DMS79 (cell line): Measurements from ENCODE around the gene FBXO40.
"Not testable (repeated sequence)": the region's sequence is repeated elsewhere in the genome, so short reads cannot be mapped to it uniquely, and the experiment has no call there.

Source experiments
- DNase-seq: peaks from one replicate; lab custom pipeline; 2025; lab: John Stamatoyannopoulos, UW

FBXO40 gene, protein sequence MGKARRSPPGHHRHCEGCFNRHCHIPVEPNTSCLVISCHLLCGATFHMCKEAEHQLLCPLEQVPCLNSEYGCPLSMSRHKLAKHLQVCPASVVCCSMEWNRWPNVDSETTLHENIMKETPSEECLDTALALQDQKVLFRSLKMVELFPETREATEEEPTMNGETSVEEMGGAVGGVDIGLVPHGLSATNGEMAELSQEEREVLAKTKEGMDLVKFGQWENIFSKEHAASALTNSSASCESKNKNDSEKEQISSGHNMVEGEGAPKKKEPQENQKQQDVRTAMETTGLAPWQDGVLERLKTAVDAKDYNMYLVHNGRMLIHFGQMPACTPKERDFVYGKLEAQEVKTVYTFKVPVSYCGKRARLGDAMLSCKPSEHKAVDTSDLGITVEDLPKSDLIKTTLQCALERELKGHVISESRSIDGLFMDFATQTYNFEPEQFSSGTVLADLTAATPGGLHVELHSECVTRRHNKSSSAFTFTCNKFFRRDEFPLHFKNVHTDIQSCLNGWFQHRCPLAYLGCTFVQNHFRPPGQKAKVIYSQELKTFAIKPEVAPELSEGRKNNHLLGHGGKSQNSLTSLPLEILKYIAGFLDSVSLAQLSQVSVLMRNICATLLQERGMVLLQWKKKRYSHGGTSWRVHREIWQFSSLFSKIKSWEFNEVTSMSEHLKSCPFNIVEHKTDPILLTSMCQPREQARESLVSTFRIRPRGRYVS

DNA sequence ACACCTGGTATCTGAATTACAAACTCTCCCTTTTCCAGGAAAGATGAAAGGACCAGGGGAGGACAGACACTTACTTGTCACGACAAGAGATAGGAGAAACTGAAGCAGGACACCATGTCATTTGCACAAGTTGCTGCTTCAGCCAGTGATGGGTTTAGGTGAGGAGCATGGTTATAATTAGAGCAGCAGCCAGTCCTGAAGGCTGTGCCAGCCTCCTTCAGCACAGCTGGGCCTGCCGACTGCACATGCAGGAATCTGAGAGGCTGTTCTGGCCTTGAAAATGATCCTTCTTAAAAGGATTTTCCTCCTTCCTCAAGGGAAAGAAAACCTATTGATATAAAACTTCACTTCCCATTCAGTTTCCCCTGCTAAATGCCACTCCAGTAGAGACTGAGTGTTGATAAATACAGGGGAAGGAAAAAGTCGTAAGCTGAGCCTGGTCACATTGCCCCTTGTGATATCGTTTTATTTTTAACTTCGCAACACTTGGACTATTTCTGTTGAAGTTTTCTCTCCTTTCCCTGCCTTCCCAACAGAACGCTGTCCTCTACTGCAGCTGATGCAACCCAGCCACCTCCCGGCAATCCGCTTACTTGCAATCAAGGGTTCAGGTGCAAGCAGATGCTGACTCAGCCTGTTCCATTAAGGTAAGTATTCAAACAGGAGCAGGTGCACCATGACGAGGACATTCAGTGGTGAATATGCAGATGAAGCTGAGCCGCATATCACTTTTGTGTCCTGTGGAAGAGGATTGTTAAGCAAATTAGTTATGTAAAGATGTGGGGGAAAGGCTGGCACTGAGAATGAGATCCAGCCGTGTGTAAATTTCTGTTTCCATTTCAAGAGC, at the start of gene FBXO40:
Gene FBXO40 (plus strand): TSS at position 524 of the 847 bp plus-strand sequence. CDS start 27,197 bp downstream, outside the sequence.
- peak; percentile 87 for DNase-seq

DNA sequence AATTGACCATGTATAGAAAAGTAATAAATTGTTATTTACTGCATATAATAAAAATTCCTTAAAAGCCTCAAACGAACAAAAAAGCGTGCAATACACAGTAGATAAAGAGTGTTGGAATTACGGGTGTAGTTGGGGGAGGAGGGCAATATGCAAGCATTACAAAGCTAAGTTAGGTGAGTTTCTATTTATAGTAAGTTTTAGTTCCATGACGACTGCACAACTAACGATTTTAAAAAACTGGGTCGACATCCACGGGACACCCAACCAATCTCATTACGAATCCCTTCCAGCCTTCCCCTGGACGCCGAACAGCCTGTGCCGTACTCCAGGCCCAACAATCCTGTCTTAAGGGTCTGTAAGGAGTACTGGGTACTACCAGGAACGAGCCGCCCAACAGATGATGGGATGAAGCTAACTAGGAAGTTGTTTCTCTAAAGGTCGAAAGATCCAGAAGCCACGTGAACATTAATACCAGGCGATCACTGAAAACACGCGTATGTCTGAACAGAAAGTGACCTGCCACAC, 48.1 kb upstream of the FBXO40 start:
- DNase-seq: no peak

DNA sequence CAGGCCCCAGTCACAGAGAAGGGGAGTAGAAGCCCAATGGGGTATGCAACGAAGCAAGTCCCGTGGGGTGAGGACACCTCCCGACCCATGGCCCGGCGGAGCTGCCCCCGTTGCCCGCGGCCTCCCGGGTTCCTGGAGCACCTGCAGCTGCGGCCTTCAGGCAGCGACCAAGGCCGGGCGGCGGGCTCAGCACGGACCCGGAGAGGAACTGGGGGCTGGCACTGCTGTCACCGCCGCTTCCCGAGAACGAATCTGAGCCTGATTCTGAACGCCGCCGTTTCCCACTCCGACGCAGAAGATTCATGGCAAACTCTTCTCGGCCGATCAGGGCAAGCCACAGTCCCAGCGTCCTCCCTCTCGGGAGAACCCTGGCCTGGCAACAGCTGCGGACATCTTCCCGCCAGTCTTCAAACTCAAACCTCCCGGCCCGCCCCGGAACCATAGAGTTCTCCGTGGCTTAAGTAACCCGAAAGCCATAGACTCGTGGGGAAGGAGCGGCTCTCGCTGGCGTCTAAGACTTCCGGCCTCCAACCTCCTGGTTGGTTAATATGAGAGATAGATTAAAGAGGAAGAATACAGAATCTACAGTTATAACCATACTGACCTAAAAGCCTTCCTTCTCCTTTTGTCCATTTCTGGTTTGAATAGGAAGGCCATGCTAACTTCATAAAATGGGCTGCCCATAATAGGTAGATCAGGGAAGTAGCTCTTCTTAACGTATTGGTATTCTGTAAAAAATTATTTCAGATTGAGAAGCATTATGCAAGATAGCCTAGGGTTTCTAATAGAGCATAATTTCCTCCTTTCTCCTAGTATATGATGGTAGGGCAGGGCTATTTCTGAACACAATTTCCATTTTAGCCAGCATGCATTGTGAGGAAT, 47.4 kb upstream of the FBXO40 start, which contains the start of gene POLQ:
Gene POLQ (minus strand): TSS at position 415 of the 882 bp plus-strand sequence. CDS start 111 bp downstream, at position 304.
- DNase-seq: peak; percentile 91

DNA sequence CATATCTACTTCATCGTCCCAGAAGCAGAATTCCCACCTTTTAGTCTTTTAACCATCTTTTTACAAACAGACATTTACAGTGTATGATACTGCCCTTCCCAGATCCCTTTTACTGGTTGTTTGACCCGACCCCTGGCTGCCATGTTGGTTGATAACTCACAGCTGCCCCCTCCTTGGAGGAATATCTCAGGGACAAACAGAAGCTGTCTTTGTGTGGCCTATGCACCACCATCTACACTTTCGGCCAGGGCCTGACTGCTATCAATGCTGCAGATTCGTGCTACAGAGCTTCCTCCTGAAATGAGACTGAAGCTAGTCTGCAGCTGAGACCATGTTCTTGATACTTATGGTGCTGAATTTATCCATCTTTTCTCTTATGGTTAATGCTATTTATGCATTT, 40.8 kb upstream of the FBXO40 start:
- no peak for DNase-seq

DNA sequence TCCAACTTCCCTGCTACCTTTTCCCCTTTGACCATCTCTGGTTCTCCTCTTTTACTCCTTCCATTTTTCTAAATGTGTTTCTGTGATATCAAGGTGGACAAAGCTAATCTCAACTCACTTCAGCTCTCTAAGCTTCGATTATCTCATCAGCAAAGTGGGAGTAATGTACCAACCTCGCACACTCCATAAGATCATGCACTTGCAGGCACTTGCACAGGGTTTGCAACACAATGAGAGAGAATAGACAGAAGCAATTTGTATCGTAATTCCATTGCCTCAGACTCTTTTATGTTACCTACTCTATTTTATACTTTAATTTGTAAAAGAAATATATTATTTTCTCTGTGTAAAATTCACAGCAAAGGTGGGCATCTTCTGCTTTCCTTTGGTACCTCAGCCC, 40.4 kb upstream of the FBXO40 start:
- no peak for DNase-seq

DNA sequence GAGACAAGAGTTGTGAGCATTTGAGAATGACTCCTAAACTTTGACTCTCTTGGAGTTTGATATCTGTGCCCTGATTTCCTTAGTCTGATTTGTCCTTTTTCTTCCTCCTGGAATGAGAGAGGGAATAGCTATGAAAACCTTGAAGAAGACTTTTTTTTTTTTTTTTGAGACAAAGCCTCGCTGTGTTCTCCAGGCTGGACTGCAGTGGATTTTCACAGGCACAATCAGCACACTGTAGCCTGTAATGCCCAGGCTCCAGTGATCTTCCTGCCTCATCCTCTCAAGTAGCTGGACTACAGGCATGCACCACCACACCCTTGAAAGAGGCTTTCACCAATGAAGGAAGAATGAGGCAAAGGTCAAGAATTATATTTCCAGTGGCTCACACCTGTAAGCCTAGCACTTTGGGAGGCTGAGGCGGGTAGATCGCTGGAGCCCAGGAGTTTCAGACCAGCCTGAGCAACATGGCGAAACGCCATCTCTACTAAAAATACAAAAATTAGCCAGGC, 35.7 kb upstream of the FBXO40 start:
- no peak for DNase-seq

DNA sequence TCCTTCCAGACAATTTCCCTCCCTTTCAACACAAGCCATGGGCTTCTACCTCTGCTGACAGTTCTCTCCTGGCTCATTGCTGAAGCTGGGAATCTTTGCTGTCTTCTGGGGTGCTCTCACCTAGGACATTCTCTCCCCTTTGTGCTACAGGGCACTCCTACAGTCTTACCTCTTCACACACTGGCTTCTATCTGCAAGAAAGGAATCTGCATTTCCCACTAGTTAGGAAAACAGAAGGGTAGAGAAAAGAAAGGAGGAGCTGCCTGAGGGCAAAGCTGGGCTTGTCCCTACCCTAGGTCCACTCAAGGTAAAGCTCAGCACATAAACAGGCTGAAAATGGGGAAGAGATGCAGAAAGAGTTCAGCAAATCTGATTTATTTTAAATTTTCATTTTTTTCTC, 31.0 kb upstream of the FBXO40 start:
- no peak for DNase-seq

DNA sequence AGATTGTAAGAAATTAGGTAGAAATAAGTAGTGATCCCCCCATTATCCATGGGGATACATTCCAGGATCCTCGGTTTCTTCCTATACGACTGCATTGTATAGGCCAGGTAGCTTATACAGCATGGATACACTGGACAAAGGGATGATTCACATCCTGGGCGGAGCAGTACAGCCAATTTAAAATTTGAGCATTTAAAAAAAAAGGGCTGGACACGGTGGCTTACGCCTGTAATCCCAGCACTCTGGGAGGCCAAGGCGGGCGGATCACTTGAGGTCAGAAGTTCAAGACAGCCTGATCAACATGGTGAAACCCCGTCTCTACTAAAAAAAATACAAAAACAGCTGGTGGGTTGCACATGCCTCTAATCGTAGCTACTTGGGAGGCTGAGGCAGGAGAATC, 26.4 kb upstream of the FBXO40 start:
- no peak for DNase-seq

DNA sequence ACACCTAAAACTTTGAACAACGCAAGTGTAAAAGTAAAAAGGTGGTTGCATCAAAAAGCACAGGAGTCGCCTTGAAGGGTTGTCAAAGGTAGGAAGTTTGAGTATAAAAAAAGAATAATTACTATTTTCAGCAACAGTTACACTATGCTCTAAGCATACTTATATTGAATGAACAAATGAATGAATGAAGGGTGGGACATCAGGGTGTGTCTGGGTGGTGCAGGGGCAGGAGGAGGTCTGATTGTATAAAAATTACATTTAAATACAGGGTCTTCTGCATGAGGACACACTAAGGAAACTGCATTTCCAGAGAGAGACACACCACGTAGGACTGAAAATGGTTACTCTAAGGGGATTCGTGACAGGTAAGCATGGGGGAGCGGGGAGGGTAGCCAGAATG, 25.5 kb upstream of the FBXO40 start, which contains the start of gene ARGFX:
Gene ARGFX (plus strand): TSS at position 301 of the 400 bp plus-strand sequence. CDS start 2,765 bp downstream, outside the sequence.
- DNase-seq: no peak

DNA sequence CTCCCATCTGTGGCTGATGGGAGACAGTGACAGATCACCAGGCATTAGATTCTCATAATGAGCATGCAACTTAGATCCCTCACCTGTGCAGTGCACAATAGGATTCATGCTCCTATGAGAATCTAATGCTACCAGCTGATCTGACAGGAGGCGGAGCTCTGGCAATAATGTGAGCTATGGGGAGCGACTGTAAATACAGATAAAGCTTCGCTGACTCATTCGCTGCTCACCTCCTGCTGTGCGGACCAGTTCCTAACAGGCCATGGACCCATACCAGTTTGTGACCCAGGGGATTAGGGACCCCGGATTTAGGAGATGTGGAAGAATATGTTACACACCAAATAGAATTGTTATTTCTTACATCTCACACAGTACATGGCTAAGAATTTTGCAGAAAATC, 18.7 kb upstream of the FBXO40 start:
- no peak for DNase-seq

DNA sequence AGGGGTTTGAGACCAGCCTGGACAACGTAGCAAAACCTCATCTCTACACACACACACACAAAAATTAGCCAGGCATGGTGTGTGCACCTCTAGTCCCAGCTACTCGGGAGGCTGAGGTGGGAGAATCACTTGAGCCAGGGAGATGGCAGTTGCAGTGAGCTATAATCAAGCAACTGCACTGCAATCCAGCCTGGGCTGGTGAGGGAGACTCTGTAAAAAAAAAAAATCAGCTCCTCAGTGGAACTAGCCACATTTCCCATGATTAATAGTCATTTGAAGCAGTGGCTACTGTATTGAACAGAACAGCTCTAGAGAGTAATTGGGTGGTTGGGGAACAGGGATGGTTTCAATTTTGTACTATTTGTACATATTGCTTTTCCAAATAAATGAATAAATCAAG, 11.5 kb upstream of the FBXO40 start:
- no peak for DNase-seq

DNA sequence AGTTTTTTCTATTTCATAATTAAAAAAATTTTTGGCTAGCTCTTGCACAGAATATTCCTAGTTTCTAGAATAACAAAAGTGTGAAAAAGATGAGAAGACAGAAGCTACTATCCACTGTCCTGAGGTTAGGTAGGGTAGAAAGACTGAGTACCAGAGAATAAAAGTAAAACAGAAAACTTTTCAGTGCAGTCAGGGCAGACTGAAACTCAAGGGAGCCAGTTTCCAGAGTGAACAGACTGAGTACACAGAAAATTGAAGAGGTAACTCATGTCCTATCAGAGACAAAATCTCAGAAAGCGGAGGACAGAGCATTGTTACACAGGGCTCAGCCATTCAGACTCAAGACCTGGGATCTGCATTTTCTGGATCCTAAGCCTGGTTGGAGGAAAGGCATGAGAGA, 8.8 kb upstream of the FBXO40 start:
- DNase-seq: no peak

DNA sequence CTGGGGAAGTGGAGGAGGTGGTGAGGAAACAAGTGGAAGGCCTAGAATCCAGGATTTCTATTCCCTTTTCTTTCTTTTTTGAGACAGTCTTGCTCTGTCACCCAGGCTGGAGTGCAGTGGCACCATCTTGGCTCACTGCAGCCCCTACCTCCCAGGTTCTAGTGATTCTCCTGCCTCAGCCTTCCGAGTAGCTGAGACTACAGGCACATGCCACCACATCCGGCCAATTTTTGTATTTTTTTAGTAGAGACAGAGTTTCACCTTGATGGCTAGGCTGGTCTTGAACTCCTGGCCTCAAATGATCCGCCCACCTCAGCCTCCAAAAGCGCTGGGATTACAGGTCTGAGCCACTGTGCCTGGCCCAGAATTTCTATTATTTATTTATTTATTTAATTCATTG, 627 bp downstream of the FBXO40 start:
- DNase-seq: not testable (repeated sequence)

DNA sequence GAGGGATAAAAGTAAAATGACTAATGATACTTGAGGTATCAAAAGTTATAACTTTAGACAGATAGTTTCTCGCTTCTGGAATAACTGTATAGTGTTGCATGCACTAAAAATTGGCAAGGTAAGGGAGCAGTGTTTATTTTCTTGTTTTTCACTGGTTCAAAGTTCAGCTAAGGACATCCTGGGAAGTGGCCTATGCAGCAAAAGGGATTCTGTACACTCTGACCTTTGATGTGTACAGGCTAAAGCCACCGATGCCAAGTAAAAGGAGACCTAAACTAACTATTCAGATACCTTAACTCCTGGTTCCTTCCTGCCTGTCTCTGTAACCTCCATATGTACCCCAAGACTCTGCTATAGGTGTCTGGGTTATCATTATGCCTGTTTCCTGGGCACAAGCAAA, 1.7 kb downstream of the FBXO40 start:
- DNase-seq: no peak

DNA sequence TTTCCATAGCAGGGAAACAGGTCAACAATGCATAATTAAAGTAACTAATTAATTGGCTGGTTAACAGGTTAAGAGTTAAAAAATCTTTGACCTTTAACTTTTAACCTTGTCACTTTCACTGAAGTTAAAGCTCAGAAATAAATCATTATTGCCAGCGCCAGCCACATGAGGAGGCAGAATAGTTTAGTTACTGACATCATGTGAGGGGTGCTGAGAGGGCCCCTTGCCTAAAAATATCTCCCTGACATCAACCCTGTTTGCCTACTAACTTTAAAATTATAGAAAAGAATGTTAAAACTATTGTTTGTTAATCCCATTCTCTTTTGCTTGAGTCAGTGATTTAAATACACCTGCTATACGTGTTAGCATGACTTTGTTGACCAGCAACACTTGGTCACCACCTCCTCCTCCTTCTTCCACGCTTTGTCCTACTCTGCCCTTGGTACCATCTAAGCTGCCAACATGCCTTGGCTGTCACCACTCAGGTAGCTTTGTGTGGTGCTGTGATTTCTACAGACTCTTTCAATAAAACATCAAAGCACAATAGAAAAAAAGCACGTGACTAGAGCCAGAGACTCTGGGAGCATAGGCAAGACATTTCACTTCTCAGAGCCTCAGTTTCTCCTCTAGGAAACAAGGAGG, 2.7 kb downstream of the FBXO40 start:
- no peak for DNase-seq

DNA sequence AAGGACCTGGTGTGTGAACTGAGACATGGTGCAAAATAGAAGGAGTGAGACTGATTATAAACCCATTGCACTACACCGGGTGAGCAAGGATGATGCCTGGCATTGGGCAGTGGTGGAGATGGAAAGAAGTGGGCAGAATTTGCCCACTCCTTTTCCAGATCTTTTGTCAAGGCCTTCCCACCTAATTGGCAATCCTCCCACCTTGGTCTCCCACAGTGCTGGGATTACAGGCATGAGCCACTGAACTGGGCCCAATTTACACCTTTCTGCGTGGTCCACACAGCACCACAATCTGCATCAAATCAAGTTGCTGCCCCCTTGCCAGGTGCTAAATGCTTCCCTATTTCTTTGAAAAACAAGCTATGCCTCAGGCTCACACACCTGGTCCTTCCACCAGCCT, 5.4 kb downstream of the FBXO40 start:
- DNase-seq: no peak

DNA sequence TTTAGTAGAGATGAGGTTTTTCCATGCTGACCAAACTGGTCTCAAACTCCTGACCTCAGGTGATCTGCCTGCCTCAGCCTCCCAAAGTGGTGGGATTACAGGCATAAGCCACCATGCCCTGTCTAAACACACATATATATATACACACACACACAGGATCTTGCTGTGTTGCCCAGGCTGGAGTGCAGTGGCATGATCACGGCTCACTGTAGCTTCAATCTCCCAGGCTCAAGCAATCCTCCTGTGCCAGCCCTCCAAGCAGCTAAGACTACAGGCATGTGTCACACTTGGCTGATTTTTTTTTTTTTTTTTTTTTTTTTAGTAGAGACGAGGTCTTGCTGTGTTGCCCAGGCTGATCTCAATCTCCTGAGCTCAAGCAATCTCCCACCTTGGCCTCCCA, 6.7 kb downstream of the FBXO40 start:
- DNase-seq: not testable (repeated sequence)

DNA sequence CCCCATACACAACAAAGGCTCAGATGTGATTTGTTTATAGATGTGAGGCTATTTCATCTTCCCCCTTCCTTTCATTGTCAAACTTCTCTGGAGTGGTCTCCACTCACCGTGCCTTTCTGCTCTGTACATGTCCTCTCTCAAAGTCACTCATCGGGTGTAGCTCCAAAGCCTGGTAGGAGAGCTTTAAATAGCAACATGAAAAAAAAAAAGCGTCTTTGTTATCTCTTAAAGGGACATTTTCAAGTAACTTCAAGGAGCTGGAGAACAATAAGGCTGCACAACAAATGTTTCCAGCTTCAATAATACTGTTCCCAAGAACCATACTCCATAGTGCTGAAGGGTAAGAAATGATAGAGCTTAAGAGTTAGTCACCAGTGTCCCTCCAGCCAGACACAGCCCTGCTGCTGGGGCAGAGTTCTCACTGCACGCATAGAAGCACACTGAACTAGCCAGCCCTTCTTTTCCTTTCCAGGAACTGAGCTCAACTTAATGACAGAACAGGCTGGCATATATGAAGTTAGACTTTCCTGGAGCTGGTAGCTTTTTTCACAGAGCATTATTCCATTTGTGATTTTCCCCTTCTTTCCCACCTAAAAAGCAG, 8.1 kb downstream of the FBXO40 start:
- no peak for DNase-seq

DNA sequence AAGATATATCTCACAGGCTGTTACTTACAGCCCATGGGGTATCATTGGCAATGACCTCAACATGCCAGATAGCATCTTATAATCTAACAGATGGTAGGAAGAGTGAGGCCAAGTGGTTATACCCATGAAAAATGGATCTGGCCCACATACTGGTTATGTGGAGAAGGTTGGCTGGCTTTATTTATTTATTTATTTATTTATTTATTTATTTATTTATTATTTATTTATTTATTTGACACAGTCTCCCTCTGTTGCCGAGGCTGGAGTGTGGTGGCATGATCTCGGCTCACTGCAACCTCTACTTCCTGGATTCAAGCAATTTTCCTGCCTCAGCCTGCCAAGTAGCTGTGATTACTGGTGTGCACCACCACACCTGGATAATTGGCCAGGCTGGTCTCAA, 11.6 kb downstream of the FBXO40 start:
- DNase-seq: no peak

DNA sequence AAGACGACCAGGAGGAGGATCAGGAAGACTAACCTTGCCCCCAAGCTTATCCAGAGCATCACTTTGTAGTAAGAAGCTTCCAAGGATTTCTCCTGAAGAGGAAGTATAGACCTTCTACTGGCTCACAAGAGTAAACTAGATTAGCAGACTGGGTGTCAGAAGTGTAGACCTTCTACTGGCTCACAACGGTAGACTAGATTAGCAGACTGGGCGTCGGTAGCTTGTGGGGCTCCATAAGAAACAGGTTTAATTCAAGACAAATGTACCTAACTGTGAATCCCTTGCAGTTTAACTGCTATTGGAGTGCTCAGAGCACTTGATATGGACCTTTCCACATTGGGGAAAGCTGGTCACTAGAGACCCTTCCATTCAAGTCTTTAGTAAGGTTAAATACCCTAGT, 12.9 kb downstream of the FBXO40 start:
- DNase-seq: no peak
